Stimulated activated CD4-positive, alpha-beta T cell treated with anti-CD3 and anti-CD28 coated beads, Interleukin-15, amount 100 ng/mL, for 48 hours (primary cell): Measurements from ENCODE around the gene DNMT3B.
"Not testable (repeated sequence)": the region's sequence is repeated elsewhere in the genome, so short reads cannot be mapped to it uniquely, and the experiment has no call there.

Experiments
- DNase-seq, 2 donors: peaks; one replicate each; pipeline ENCODE4 v3.0.0-alpha.2; 2020; ENCODE audit warnings: low read depth in 2 of 2

Gene DNMT3B

DNA sequence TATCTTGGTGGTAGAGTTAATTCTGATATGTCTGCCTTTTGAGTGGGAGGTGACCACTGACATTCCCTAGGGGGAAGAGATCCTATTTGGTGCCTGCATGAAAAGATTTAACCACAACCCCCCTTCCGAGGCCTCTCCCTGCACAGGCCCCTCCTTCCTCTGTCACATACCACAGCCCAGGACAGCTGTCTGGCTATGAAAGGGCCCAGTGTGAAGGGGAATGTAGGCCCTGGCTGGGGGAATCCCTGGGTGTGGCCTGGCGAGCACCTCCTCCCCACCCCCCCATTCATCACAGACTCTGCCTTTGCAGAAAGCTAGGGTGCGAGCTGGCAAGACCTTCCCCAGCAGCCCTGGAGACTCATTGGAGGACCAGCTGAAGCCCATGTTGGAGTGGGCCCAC, 30.1 kb downstream of the DNMT3B start:
- DNase-seq, result no peak

DNA sequence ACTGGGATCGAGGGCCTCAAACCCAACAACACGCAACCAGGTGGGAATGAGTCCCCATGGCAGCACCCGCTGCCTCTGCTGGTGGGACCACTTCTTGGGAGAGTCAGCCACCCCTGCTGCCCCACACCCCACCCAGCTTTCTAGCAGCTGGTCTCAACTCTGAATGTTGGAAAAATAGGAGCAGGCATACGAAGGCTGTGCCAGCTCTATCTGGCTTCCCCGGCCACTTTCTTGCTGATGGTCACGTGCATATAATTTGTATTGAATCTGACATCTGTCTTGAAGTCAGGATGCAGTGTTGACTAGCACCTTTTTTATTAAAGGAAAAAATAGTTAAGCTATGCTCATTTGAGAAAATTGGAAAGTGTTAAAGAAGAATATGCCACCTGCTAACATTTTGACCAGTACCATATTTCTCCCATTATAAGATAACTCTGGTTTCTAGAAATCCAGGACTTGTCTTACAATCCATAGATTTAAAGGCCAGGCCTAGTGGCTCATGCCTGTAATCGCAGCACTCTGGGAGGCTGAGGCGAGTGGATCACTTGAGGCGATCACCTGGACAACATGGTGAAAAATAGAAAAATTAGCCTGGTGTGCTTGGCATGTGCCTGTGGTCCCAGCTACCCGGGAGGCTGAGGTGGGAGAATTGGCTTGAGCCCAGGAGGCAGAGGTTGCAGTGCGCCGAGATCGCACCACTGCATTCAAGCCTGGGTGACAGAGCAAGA, 30.7 kb downstream of the DNMT3B start:
- no peak for DNase-seq

DNA sequence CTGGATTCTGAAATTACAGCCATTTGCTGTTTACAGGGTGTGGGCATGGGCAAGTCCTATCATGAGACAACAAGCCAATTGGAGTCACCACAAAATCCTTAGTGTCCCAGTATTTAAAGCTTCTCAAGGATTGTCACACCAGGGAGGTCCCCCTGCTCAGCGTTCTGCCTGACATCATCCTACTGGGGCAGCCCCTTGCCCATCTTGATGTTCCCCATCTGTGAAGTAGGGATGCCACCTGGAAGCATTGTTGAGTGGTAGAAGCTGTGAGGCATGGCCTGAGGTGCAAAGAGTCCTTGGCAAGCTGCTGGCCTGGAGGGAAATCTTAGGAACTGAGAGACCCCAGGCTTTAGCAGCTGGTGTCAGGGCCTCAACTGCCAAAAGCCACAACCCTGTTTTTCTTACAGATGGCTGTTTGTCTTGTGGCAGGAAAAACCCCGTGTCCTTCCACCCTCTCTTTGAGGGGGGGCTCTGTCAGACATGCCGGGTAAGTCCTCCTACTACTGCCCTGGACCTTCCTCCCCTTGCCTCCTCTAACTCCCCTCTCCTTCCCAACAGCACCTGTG, 34.3 kb downstream of the DNMT3B start:
- DNase-seq, result no peak

DNA sequence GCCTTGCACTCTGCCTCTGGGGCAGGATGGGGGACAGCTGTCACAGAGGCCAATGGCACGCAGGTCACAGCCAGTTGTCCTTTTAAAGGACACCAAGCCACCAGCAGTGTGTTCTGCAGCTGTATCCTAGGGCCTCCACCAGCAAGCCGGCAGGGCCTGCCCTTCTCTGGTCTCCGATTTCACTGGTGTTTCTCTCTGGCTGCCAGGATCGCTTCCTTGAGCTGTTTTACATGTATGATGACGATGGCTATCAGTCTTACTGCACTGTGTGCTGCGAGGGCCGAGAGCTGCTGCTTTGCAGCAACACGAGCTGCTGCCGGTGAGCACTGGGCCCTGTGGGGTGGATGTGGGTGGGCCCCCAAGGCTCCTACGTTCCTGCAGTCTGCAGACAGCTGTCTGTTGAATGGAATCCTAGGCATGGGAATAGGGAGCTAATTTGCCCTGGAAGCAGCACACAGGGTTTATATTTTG, 34.8 kb downstream of the DNMT3B start:
- no peak for DNase-seq

DNA sequence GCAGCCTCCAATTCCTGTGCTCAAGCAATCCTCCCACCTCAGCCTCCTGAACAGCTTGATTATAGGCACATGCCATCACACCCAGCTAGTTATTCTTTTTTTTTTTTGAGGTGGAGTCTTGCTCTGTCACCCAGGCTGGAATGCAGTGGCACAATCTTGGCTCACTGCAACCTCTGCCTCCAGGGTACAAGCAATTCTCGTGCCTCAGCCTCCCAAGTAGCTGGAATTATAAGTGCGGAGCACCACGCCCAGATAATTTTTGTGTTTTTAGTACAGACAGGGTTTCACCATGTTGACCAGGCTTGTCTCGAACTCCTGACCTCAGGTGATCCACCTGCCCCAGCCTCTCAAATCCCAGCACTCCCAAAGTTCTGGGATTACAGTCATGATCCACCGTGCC, 35.4 kb downstream of the DNMT3B start:
- DNase-seq, result not testable (repeated sequence)

DNA sequence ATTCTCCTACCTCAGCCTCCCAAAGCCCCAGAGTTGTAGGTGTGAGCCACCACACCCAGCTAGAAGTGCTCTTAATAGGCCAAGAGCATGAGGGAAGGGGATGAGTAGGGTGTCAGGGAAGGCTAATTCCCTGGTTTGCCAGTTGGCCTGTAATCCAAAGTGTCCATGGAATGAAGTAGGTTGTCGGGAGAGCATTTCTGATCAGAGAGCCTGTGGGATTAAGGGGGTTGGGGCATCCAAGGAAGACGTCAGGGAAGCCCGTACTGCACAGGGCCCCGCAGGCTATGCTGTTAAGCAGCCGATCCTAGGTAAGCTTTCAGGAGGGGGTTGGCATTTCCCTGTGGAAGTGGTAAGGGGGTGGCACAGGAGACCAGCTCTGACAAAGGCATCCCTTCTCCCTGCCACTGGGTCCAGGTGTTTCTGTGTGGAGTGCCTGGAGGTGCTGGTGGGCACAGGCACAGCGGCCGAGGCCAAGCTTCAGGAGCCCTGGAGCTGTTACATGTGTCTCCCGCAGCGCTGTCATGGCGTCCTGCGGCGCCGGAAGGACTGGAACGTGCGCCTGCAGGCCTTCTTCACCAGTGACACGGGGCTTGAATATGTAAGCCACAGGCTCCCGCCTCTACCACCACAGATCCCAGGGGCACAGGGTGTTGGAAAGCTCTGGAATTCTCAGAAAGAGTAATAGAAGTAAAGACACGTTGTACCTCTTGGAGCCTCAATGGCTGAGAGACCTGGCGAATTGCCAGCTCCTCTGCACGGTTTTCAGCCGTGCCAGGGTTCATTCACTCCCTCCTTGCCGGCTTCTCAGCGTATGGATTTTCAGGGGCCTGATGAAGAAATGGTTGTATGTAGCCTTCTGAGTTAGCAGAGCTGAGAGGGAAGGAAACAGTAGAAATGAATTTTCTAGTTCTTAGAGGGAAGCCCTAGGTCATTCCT, 36.1 kb downstream of the DNMT3B start:
- no peak for DNase-seq

DNA sequence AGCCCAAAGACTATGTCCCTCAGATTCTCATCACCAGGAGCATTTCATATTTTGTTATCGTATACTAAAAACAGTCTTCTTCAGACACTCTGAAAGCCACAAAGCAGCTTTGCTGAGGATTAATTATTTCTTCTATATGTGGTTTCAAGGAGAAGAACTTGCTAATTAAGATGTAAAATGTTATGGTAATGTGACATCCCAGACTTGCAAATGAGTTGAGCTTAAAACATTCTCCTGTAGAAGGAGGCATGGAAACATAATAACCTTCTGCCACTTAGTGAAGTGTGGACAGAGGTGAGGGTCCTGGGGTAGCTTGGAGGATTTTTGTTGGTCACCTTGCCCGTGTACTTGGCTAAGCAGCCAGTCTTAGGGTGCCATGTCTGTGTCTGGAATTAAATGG, 40.9 kb downstream of the DNMT3B start:
- DNase-seq, result no peak

DNA sequence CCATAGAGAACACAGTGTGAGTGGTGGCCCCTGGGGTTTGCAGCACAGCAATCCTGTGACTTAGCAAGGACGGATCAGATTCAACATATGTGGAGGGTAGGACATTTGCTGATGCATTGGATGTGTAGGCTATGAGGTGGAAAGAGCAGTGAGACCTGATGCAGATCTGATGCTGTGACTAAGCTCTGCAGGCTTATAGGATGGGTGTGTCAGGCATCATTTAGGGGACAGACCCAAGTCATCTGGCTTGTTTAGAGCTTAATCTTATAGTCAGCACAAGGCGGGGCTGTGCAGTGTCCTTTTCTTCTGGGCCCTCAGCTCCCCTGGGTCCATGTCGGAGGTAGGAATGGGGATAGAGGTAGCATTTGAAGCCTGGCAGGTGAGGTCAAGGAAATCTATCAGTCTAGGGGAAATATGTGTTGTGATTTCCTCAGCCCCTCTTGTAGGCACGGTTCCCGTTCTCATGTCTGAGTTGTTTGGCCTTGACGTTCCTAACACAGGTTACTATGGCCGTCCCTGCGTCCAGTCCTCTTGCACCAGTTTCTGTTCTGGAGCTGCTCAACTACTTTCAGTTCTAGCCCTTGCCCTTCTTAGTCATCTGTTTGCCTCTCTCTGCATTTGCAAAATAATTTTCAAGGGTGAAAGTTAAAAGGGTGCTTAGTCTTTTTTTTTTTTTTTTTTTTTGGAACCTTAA, 42.0 kb downstream of the DNMT3B start:
- no peak for DNase-seq

DNA sequence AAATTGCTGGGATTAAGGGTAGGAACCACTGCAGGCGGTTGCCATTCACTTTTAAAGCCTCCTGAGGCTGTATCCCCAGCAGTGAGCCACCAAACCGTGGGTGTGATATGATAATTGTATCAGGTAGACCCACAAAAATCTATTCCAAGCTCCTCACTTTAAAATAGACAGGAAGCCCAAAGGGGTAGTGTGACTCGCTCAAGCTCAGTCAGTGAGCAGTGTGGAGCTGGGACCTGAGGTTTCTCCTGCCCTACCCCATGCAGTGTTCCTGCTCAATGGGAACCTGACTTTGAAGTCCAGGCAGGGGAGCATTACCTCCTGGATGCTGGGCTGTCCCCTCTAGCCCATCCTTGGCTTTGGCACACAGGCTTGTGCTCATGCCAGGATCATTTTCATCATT, 42.6 kb downstream of the DNMT3B start:
- no peak for DNase-seq

DNA sequence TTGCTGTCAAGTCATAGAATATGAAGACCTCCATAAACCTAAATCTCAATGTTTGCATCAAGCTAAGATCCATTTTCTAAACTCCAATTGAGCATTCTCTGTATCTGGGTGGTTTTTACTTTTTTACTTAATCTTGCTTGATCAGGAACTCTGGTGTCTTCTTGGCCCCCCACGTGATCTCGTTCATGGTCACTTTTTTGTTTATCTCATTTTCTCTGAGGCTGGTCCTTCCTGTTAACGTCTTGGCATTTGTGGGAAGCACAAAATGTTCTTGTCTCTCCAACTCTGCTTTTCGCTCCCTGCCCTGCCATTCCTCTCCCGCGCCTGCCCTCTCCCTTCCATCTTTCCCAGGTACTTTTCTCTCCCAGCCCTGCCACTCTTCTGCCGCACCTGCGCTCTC, 43.5 kb downstream of the DNMT3B start:
- DNase-seq, result no peak

DNA sequence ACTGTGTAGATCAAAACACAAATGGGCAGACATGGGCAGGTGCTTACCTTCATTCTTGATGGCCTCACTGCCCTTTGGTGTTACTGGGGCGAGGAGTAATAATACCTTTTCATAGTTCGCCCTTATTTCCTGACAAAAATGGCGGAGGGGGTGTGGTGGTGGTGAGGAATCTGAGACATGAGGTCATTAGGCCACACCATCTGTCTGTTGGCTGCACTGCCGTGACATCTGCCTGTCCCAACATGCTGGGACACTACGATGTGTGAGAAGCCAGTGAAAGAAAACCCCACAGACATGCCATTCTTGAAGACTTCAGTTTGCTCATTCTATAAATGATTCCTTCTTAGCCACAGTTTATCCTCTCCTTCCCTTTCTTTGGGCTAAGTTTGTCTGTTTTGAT, 44.2 kb downstream of the DNMT3B start:
- DNase-seq, result no peak

DNA sequence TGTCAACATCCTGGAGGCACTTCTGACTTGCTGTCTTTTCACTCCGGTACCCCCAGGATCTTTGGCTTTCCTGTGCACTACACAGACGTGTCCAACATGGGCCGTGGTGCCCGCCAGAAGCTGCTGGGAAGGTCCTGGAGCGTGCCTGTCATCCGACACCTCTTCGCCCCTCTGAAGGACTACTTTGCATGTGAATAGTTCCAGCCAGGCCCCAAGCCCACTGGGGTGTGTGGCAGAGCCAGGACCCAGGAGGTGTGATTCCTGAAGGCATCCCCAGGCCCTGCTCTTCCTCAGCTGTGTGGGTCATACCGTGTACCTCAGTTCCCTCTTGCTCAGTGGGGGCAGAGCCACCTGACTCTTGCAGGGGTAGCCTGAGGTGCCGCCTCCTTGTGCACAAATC, 45.5 kb downstream of the DNMT3B start:
- no peak for DNase-seq

DNA sequence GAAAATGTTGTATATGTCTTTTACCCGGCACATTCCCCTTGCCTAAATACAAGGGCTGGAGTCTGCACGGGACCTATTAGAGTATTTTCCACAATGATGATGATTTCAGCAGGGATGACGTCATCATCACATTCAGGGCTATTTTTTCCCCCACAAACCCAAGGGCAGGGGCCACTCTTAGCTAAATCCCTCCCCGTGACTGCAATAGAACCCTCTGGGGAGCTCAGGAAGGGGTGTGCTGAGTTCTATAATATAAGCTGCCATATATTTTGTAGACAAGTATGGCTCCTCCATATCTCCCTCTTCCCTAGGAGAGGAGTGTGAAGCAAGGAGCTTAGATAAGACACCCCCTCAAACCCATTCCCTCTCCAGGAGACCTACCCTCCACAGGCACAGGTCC, 46.3 kb downstream of the DNMT3B start:
- DNase-seq, result no peak

DNA sequence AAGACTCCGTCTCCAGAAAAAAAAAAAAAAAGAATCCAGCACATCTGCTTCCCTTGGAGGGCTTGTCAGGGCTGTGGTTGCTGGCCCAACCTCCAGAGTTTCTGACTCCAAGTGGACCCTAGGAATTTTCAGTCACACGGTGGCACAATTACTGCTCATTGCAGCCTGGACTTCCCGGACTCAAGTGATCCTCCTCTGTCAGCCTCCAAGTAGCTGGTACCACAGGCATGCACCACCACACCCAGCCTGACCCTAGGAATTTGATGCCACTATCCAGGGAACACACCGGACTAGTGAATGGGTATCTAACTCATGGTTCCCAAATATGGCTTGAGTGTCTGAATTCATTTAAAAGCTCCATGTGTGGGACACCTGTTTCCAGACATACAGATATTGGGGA, 47.7 kb downstream of the DNMT3B start:
- DNase-seq, result no peak

DNA sequence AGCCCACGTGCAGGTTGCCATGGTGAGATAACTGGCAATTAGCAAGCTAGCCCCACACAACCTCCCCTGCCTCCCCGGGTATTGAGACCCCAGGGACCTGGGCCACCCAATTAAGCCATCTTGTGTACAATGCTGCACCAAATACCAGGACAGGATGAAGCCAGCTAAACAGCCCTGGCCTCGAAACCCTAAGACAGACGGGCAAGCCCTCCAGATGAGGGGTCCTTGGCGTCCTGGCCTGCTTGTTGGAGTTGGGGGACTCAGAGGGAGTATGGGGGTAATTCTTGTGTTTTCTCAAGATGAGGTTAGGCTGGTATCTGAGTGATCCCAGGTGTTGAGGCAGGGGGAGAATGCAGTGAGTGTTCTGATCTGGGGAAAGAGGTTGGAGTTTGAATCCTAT, 48.8 kb downstream of the DNMT3B start:
- no peak for DNase-seq

DNA sequence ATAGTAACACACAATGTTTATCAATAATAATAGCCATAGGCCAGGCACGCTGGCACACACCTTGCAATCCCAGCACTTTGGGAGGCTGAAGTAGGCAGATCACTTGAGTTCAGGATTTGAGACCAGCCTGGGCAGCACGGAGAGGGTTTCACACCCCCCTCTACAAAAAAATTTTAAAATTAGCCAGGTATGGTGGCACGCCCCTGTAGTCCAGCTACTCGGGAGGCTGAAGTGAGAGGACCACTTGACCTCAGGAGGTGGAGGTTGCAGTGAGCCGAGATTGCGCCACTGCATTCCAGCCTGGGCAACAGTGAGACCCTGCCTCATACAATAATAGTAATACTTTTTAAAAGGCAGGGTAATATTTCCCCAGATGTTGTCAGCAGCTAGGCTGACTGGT, 49.7 kb downstream of the DNMT3B start:
- no peak for DNase-seq

DNA sequence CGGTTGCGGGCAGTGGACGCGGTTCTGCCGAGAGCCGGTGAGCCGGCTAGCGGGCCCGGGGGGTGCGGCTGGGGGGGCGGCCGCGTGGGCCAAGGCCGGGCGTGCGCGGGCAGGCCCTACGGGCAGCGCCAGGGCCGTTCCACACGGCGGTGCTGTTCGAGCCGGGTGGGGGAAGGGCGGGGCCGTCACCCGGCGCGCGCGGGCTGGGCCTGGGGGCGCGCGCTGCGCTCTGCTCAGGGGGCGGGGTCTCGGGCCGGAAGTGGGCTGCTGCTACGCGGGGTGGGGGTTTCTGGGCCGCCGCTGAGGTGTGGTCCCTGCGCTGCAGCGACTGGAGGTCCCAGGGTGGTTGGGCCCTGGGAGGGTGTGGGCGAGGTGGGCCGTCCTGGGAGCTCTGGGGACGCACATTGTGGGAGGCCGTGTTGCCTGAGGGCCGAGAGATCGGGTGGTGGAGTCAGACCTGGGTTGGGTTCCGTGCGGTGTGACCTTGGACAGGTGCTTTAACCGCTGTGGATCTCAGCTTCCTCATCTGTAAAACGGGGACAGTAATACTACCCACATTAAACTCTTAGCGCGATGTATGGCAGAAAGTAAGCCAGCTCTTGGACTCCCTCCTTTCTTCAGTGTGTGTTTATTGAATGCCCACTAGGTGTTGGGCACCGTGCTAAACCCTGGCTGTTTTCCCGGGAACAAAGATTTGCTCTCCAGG, 58.0 kb downstream of the DNMT3B start:
- peak; percentile 66 to 73 for DNase-seq

DNA sequence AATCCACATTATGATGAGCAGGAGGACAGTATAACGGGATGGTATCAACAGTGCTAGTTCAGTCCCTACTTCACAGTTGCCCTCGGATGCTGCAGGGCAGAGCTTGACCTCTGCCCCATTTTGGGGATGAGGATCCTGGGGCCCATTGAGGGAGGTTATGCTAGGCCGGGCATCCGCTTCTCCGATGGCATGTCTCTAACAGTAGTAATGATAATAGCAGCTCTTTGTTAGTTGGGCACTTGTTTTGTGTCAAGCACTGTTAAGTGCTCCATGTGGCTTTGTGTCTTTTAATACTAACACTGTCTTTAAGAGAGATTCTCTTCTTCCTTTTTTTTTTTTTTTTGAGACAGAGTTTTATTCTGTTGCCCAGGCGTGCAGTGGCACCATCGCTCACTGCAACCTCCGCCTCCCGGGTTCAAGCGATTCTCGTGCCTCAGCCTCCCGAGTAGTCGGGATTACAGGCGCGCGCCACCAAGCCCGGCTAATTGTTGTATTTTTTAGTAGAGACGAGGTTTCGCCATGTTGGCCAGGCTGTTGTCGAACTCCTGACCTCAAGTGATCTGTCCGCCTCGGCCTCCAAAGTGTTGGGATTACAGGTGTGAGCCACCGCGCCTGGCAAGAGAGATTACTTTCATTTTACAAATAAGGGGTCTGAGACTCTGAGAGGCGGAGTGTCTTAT, 58.7 kb downstream of the DNMT3B start:
- DNase-seq, result no peak

DNA sequence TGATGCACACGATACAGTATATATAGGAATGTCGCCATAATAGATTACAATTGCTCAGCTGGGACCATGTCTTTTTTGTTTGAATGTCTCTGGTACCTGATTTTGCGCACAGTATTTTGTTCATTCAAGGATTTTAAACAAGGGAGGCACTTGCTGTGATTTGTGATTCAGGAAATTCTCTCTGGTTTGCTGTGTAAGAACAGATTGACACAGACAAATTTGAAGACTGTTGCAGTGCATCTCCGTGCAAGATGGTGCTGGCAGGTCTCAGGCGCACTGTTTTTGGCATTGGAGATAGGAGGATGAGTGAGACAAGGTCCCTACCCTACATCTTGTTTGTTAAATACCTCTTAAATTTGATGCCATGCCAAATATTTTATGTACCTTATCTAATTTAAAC, 60.0 kb downstream of the DNMT3B start:
- DNase-seq, result no peak

DNA sequence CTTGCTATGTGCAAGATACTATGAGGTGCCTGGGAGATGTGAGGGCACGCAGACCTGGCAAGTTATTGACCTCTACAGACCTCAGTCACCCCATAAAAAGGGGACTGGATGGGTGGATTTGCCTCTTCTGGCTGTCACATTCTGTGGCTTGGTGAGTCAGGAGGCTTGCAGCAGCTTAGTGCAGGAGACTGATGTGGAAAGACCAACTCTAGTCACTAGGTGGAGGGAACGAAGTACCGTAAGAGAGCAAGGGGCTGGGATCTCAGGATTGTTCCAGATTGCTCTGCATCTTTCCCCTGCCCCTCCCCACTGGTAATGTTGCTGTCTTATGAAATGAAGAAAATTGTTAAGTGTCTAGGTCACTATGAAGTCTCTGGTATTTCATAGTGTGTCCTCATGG, 60.9 kb downstream of the DNMT3B start:
- no peak for DNase-seq
